Brain pericyte (primary cell): Measurements from ENCODE around the gene APOBEC3B.
A peak's percentile ranks its signal among the peaks of the same experiment; 100 is the strongest.
"Not testable (repeated sequence)": the region's sequence is repeated elsewhere in the genome, so short reads cannot be mapped to it uniquely, and the experiment has no call there.

Experiments
- DNase-seq: peaks from one replicate; pipeline ENCODE4 v3.0.0-alpha.2; 2012; ENCODE audit warnings: low read depth, low spot score

Gene APOBEC3B

GRCh38 chr22:38996105-38996504 lies 14.0 kb downstream of the APOBEC3B start:
- no peak for DNase-seq

- DNase-seq, result no peak
Observed at GRCh38 chr22:38997518-38997917, 15.4 kb downstream of the APOBEC3B start.

- DNase-seq, result peak; percentile 42
Observed at GRCh38 chr22:39003165-39003638, 21.1 kb downstream of the APOBEC3B start.

- no peak for DNase-seq
Observed at GRCh38 chr22:39007177-39007576, 25.0 kb downstream of the APOBEC3B start.

- not testable (repeated sequence) for DNase-seq
Observed at GRCh38 chr22:39008271-39008850, 26.2 kb downstream of the APOBEC3B start.

GRCh38 chr22:39010946-39011345 lies 28.8 kb downstream of the APOBEC3B start:
- DNase-seq, result no peak

- no peak for DNase-seq
Observed at GRCh38 chr22:39012533-39013511, 30.7 kb downstream of the APOBEC3B start.

- DNase-seq, result not testable (repeated sequence)
Observed at GRCh38 chr22:39013561-39013941, 31.4 kb downstream of the APOBEC3B start.

GRCh38 chr22:39013942-39014722 lies 32.0 kb downstream of the APOBEC3B start, which contains the start of gene APOBEC3C:
Gene APOBEC3C, plus strand, starts transcription at chr22:39014257. Its CDS starts 106 bp downstream, at chr22:39014363.
- peak; percentile 27 for DNase-seq

- DNase-seq, result not testable (repeated sequence)
Observed at GRCh38 chr22:39014723-39015121, 32.6 kb downstream of the APOBEC3B start.

- no peak for DNase-seq
Observed at GRCh38 chr22:39016592-39016991, 34.4 kb downstream of the APOBEC3B start.

- DNase-seq, result no peak
Observed at GRCh38 chr22:39017596-39018365, 35.6 kb downstream of the APOBEC3B start.

GRCh38 chr22:39020021-39020651 lies 38.0 kb downstream of the APOBEC3B start:
- not testable (repeated sequence) for DNase-seq

- no peak for DNase-seq
Observed at GRCh38 chr22:39021552-39022250, 39.6 kb downstream of the APOBEC3B start.

- DNase-seq, result no peak
Observed at GRCh38 chr22:39024519-39025308, 42.6 kb downstream of the APOBEC3B start.

GRCh38 chr22:39026509-39027150 lies 44.5 kb downstream of the APOBEC3B start:
- DNase-seq, result no peak

GRCh38 chr22:39027717-39028116 lies 45.6 kb downstream of the APOBEC3B start:
- no peak for DNase-seq

- no peak for DNase-seq
Observed at GRCh38 chr22:39028281-39028680, 46.1 kb downstream of the APOBEC3B start.

GRCh38 chr22:39029227-39029626 lies 47.1 kb downstream of the APOBEC3B start:
- DNase-seq, result no peak
